ENCODE measurements around the gene BICD1.

Gene BICD1

GRCh38 chr12:32418221-32418620 lies 311.6 kb downstream of the BICD1 start:
- no peaks in the 10 kb centered on the region for H3K9me3 ChIP-seq (ENCODE audit: severe bottlenecking)
- peaks cover 22% of the 10 kb centered on the region for H3K36me3 ChIP-seq (ENCODE audit: low read depth)
- DNase-seq (ENCODE audit: low spot score) (no peak), ATAC-seq (ENCODE audit: low read depth) (no peak)
- H3K27me3 ChIP-seq (ENCODE audit: insufficient read depth, poor library complexity, severe bottlenecking): no peaks in the 10 kb centered on the region
- TF ChIP-seq CTCF (IDR thresholded peaks at IDR 0.05; ENCODE audit: poor library complexity, severe bottlenecking): no peak
- peaks cover 10% of the 10 kb centered on the region for H3K4me1 ChIP-seq (ENCODE audit: insufficient read depth, poor library complexity, severe bottlenecking)
- no peak overlapping the region for H3K4me3 ChIP-seq (ENCODE audit: severe bottlenecking)
- H3K27ac ChIP-seq (ENCODE audit: poor library complexity, severe bottlenecking): no peak overlapping the region

GRCh38 chr12:32418903-32419519 lies 312.4 kb downstream of the BICD1 start:
- ATAC-seq (ENCODE audit: low read depth) (peak; percentile 40; the same call in 1 of the 3 replicates), DNase-seq (ENCODE audit: low spot score) (no peak)
- Histone ChIP-seq H3K27ac (ENCODE audit: poor library complexity, severe bottlenecking) (no peak overlapping the region), H3K9me3 (ENCODE audit: severe bottlenecking) (no peaks in the 10 kb centered on the region), H3K36me3 (ENCODE audit: low read depth) (peaks cover 22% of the 10 kb centered on the region), H3K27me3 (ENCODE audit: insufficient read depth, poor library complexity, severe bottlenecking) (no peaks in the 10 kb centered on the region), H3K4me3 (ENCODE audit: severe bottlenecking) (no peak overlapping the region), H3K4me1 (ENCODE audit: insufficient read depth, poor library complexity, severe bottlenecking) (peaks cover 10% of the 10 kb centered on the region)
- TF ChIP-seq CTCF (IDR thresholded peaks at IDR 0.05; ENCODE audit: poor library complexity, severe bottlenecking): no peak

GRCh38 chr12:32419520-32419960 lies 312.9 kb downstream of the BICD1 start:
- Histone ChIP-seq H3K27me3 (ENCODE audit: insufficient read depth, poor library complexity, severe bottlenecking) (no peaks in the 10 kb centered on the region), H3K4me1 (ENCODE audit: insufficient read depth, poor library complexity, severe bottlenecking) (peaks cover 10% of the 10 kb centered on the region), H3K36me3 (ENCODE audit: low read depth) (peaks cover 18% of the 10 kb centered on the region), H3K9me3 (ENCODE audit: severe bottlenecking) (no peaks in the 10 kb centered on the region), H3K4me3 (ENCODE audit: severe bottlenecking) (no peak overlapping the region), H3K27ac (ENCODE audit: poor library complexity, severe bottlenecking) (no peak overlapping the region)
- no peak for TF ChIP-seq CTCF (IDR thresholded peaks at IDR 0.05; ENCODE audit: poor library complexity, severe bottlenecking)
- DNase-seq (ENCODE audit: low spot score) (no peak), ATAC-seq (ENCODE audit: low read depth) (peak; percentile 58)

GRCh38 chr12:32420356-32420755 lies 313.7 kb downstream of the BICD1 start:
- peaks cover 10% of the 10 kb centered on the region for H3K4me1 ChIP-seq (ENCODE audit: insufficient read depth, poor library complexity, severe bottlenecking)
- H3K9me3 ChIP-seq (ENCODE audit: severe bottlenecking): no peaks in the 10 kb centered on the region
- ATAC-seq (ENCODE audit: low read depth) (no peak), DNase-seq (ENCODE audit: low spot score) (no peak)
- no peak for TF ChIP-seq CTCF (IDR thresholded peaks at IDR 0.05; ENCODE audit: poor library complexity, severe bottlenecking)
- H3K36me3 ChIP-seq (ENCODE audit: low read depth): peaks cover 12% of the 10 kb centered on the region
- H3K27ac ChIP-seq (ENCODE audit: poor library complexity, severe bottlenecking): no peak overlapping the region
- no peaks in the 10 kb centered on the region for H3K27me3 ChIP-seq (ENCODE audit: insufficient read depth, poor library complexity, severe bottlenecking)
- no peak overlapping the region for H3K4me3 ChIP-seq (ENCODE audit: severe bottlenecking)

- no peak for DNase-seq (ENCODE audit: low spot score)
- peaks cover 10% of the 10 kb centered on the region for H3K4me1 ChIP-seq (ENCODE audit: insufficient read depth, poor library complexity, severe bottlenecking)
- no peak for ATAC-seq (ENCODE audit: low read depth)
- peaks cover 4% of the 10 kb centered on the region for H3K9me3 ChIP-seq (ENCODE audit: severe bottlenecking)
- no peak overlapping the region for H3K4me3 ChIP-seq (ENCODE audit: severe bottlenecking)
- H3K27ac ChIP-seq (ENCODE audit: poor library complexity, severe bottlenecking): peak overlapping the region; percentile 22
- peaks cover 25% of the 10 kb centered on the region for H3K36me3 ChIP-seq (ENCODE audit: low read depth)
- no peak for TF ChIP-seq CTCF (IDR thresholded peaks at IDR 0.05; ENCODE audit: poor library complexity, severe bottlenecking)
- H3K27me3 ChIP-seq (ENCODE audit: insufficient read depth, poor library complexity, severe bottlenecking): no peaks in the 10 kb centered on the region
Measured at GRCh38 chr12:32423559-32423958, 316.9 kb downstream of the BICD1 start.
